ENCODE results near the gene TRPC4AP.

GRCh38 chr20:35000311-35000921 is 92.2 kb downstream of the TRPC4AP start:
- TF ChIP-seq POLR2A (IDR thresholded peaks at IDR 0.05) (no peak), CTCF (IDR thresholded peaks at IDR 0.05) (no peak)
